Natural killer cell treated with Interleukin-12 subunit alpha and Interleukin-12 subunit beta and Interleukin-15 and Interleukin-18, amount 100 ng/mL, for 72 hours (primary cell): ENCODE measurements around the gene UBALD2. TPM values are rescaled to one million over a fixed set of nuclear protein-coding genes. Genes with fewer than 3 reads are reported as not detected.
"Not testable (repeated sequence)": the region's sequence is repeated elsewhere in the genome, so short reads cannot be mapped to it uniquely, and the experiment has no call there.

Source experiments
- ATAC-seq, 2 donors: fragments of 150-1000 bp; cut with Tn5 transposase in 1 of 2; sonication (Bioruptor Pico), chemical (Tn5 transposase) in 1 of 2; 2 replicates each; pipeline ENCODE4 v1.10.0; 2021
- DNase-seq: peaks from one replicate; pipeline ENCODE4 v3.0.0; 2022; ENCODE audit warnings: low spot score
- H3K27ac Mint-ChIP-seq, 2 donors: 1 replicate in 1 of 2; 2 replicates in 1 of 2; pipeline ENCODE4 v1.8.0; 2022; ENCODE audit warnings: mixed read lengths in 2 of 2, mild to moderate bottlenecking in 1 of 2, moderate library complexity in 1 of 2
- H3K27me3 Mint-ChIP-seq, 2 donors: 1 replicate in 1 of 2; 2 replicates in 1 of 2; pipeline ENCODE4 v1.8.0; 2022; ENCODE audit warnings: mixed read lengths in 2 of 2
- H3K36me3 Mint-ChIP-seq: one replicate; pipeline ENCODE4 v1.8.0; 2022; ENCODE audit warnings: mixed read lengths
- H3K4me1 Mint-ChIP-seq, 2 donors: 1 replicate in 1 of 2; 2 replicates in 1 of 2; pipeline ENCODE4 v1.8.0; 2022; ENCODE audit warnings: low read depth in 2 of 2, mixed read lengths in 2 of 2, mild to moderate bottlenecking in 1 of 2
- H3K4me3 Mint-ChIP-seq: one replicate; pipeline ENCODE4 v1.8.0; 2022; ENCODE audit warnings: mixed read lengths
- H3K9me3 Mint-ChIP-seq: 2 replicates; pipeline ENCODE4 v1.8.0; 2022; ENCODE audit warnings: mixed read lengths
- total RNA-seq, 2 donors: library from RNA; stranded (reverse); gene quantifications; one replicate each; pipeline ENCODE4 v1.2.3, GENCODE V29; 2022

Gene UBALD2
- total RNA-seq, 2 donors from 2014 or later, result 216 to 262 TPM

- peak overlapping the region; percentile 97 to 100 for H3K27ac Mint-ChIP-seq
- peaks cover 47 to 50% of the 10 kb centered on the region in 2 donors for H3K4me1 Mint-ChIP-seq
- peaks cover 7% of the 10 kb centered on the region for H3K36me3 Mint-ChIP-seq
- H3K27me3 Mint-ChIP-seq, result no peaks in the 10 kb centered on the region
- no peak for DNase-seq
- ATAC-seq, result peak in 1 of 2 donors; percentile 0
- peak overlapping the region; percentile 84 for H3K4me3 Mint-ChIP-seq
- H3K9me3 Mint-ChIP-seq, result no peaks in the 10 kb centered on the region
Observed at GRCh38 chr17:76264425-76264754, 758 bp upstream of the UBALD2 start.

GRCh38 chr17:76265624-76266243, 586 bp downstream of the UBALD2 start:
- H3K27ac Mint-ChIP-seq, result peak overlapping the region; percentile 97 to 99
- H3K4me1 Mint-ChIP-seq, result peaks cover 54 to 57% of the 10 kb centered on the region in 2 donors
- DNase-seq, result no peak
- H3K9me3 Mint-ChIP-seq, result no peaks in the 10 kb centered on the region
- ATAC-seq, result no peak
- H3K4me3 Mint-ChIP-seq, result peak overlapping the region; percentile 92
- H3K36me3 Mint-ChIP-seq, result peaks cover 7% of the 10 kb centered on the region
- no peaks in the 10 kb centered on the region for H3K27me3 Mint-ChIP-seq

- peak overlapping the region; percentile 97 to 99 for H3K27ac Mint-ChIP-seq
- no peak for DNase-seq
- no peak for ATAC-seq
- H3K9me3 Mint-ChIP-seq, result no peaks in the 10 kb centered on the region
- H3K27me3 Mint-ChIP-seq, result no peaks in the 10 kb centered on the region
- H3K36me3 Mint-ChIP-seq, result peaks cover 7% of the 10 kb centered on the region
- H3K4me3 Mint-ChIP-seq, result peak overlapping the region; percentile 92
- H3K4me1 Mint-ChIP-seq, result peaks cover 59 to 61% of the 10 kb centered on the region in 2 donors
Observed at GRCh38 chr17:76266244-76266938, 1.2 kb downstream of the UBALD2 start.

- Mint-ChIP-seq H3K27ac (peak overlapping the region; percentile 97 to 99), H3K4me1 (peaks cover 52 to 54% of the 10 kb centered on the region in 2 donors), H3K9me3 (no peaks in the 10 kb centered on the region), H3K36me3 (peaks cover 7% of the 10 kb centered on the region), H3K4me3 (peak overlapping the region; percentile 92), H3K27me3 (no peaks in the 10 kb centered on the region)
- DNase-seq (no peak), ATAC-seq (no peak)
Observed at GRCh38 chr17:76267051-76267576, 2.0 kb downstream of the UBALD2 start.

- not testable (repeated sequence) for ATAC-seq, DNase-seq
Observed at GRCh38 chr17:76267581-76268001, 2.4 kb downstream of the UBALD2 start.

GRCh38 chr17:76268015-76268749, 3.0 kb downstream of the UBALD2 start:
- Mint-ChIP-seq H3K27me3 (no peaks in the 10 kb centered on the region), H3K4me1 (peaks cover 43 to 45% of the 10 kb centered on the region in 2 donors), H3K27ac (peak overlapping the region; percentile 97 to 99), H3K4me3 (peak overlapping the region; percentile 92), H3K9me3 (no peaks in the 10 kb centered on the region), H3K36me3 (peaks cover 7% of the 10 kb centered on the region)
- ATAC-seq (peak in 1 of 2 donors; percentile 0), DNase-seq (no peak)

More at GRCh38 chr17:76267581-76268001, 2.4 kb downstream of the UBALD2 start:
- Mint-ChIP-seq H3K4me3 (peak overlapping the region; percentile 92), H3K4me1 (peaks cover 49 to 51% of the 10 kb centered on the region in 2 donors), H3K27ac (peak overlapping the region; percentile 97 to 99)
- not testable (repeated sequence) for H3K27me3 Mint-ChIP-seq, H3K36me3 Mint-ChIP-seq, H3K9me3 Mint-ChIP-seq

- Mint-ChIP-seq H3K4me3 (peak overlapping the region; percentile 92), H3K27me3 (no peaks in the 10 kb centered on the region), H3K4me1 (peaks cover 37 to 39% of the 10 kb centered on the region in 2 donors), H3K9me3 (no peaks in the 10 kb centered on the region), H3K36me3 (peaks cover 7% of the 10 kb centered on the region), H3K27ac (peak overlapping the region; percentile 97 to 99)
- ATAC-seq (no peak), DNase-seq (no peak)
Observed at GRCh38 chr17:76268991-76269981, 4.1 kb downstream of the UBALD2 start.

GRCh38 chr17:76270127-76270592, 5.0 kb downstream of the UBALD2 start:
- DNase-seq (no peak), ATAC-seq (no peak)
- Mint-ChIP-seq H3K4me1 (peaks cover 33 to 39% of the 10 kb centered on the region in 2 donors), H3K9me3 (no peaks in the 10 kb centered on the region), H3K36me3 (peaks cover 7% of the 10 kb centered on the region), H3K27ac (peak overlapping the region; percentile 97 to 99), H3K4me3 (peak overlapping the region; percentile 92), H3K27me3 (no peaks in the 10 kb centered on the region)

GRCh38 chr17:76270770-76271668, 5.9 kb downstream of the UBALD2 start:
- Mint-ChIP-seq H3K4me1 (peaks cover 33 to 42% of the 10 kb centered on the region in 2 donors), H3K27me3 (no peaks in the 10 kb centered on the region), H3K36me3 (peaks cover 7% of the 10 kb centered on the region), H3K9me3 (no peaks in the 10 kb centered on the region), H3K4me3 (peak overlapping the region; percentile 62), H3K27ac (peak overlapping the region; percentile 78 to 85)
- ATAC-seq (no peak), DNase-seq (no peak)

GRCh38 chr17:76271669-76272540, 6.8 kb downstream of the UBALD2 start:
- H3K27me3 Mint-ChIP-seq, result no peaks in the 10 kb centered on the region
- peaks cover 33 to 50% of the 10 kb centered on the region in 2 donors for H3K4me1 Mint-ChIP-seq
- ATAC-seq (peak; percentile 75 to 80), DNase-seq (peak; percentile 89)
- H3K4me3 Mint-ChIP-seq, result peak overlapping the region; percentile 70
- H3K36me3 Mint-ChIP-seq, result peaks cover 7% of the 10 kb centered on the region
- no peaks in the 10 kb centered on the region for H3K9me3 Mint-ChIP-seq
- H3K27ac Mint-ChIP-seq, result peak overlapping the region; percentile 78 to 85
